ENCODE data around the gene SEMA3D. TPM values are rescaled to one million over a fixed set of nuclear protein-coding genes. Genes with fewer than 3 reads are reported as not detected.

The SEMA3D gene
- total RNA-seq, 1 experiment from 2014 or later: 1.4 TPM

DNA sequence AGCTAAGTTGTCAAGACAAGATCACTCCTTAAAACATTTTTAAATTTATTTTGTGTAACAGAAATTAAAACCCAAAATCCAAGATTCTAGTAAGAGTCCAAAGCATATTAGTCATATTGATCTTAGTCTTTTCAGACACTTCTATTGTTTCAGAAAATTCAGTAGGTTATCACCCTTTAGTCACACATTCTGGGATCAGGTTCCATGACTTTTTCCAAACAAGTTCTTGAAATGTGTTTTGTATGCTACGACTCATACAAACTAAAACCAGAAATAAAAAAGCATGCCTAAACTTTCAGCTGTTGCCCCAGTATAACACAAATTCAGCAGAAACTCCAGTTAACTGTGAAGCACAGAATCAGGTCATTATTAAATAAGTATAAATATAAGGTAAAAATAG is 10.7 kb downstream of the SEMA3D start:
- Histone ChIP-seq H3K9me2 (ENCODE audit: insufficient read depth) (no peaks in the 10 kb centered on the region), H3K27me3 (ENCODE audit: insufficient read depth, low read length) (no peaks in the 10 kb centered on the region), H3K9ac (ENCODE audit: low read length) (no peak overlapping the region), H3K9me3 (ENCODE audit: control insufficient read depth in 1 of 2, insufficient read depth in 1 of 2, low read depth in 1 of 2, low read length in 2 of 2) (peaks cover 0 to 3% of the 10 kb centered on the region in 2 experiments; a peak in 1 of 4 replicates), H3K27ac (ENCODE audit: low read depth, low read length) (no peak overlapping the region), H3K4me2 (ENCODE audit: low read length) (no peak overlapping the region), H2AFZ (ENCODE audit: low read depth, low read length, poor library complexity, severe bottlenecking) (no peak overlapping the region), H4K20me1 (ENCODE audit: insufficient read depth) (no peaks in the 10 kb centered on the region), H3K4me3 (replicated peaks in 1 of 2; ENCODE audit: low read depth in 1 of 2, low read length in 2 of 2) (no peak overlapping the region), H3K4me1 (ENCODE audit: control insufficient read depth in 1 of 2, insufficient read depth in 2 of 2, low read length in 2 of 2) (no peaks in the 10 kb centered on the region), H3K79me2 (ENCODE audit: insufficient read depth, low read length) (no peaks in the 10 kb centered on the region), H3K36me3 (ENCODE audit: control insufficient read depth in 1 of 2, insufficient read depth in 2 of 2, low read length in 2 of 2) (no peaks in the 10 kb centered on the region)
- intact Hi-C loops (cut with micrococcal nuclease): no loop called here
- ATAC-seq (no peak), DNase-seq (ENCODE audit: low read depth, low spot score) (no peak)
- CTCF ChIA-PET: no interaction called here
- no TSS peak for BruUV-seq (replicated peaks)
- RAD21 ChIA-PET (ENCODE audit: low non-redundant PET in 1 of 2, low total read pairs in 2 of 2, uncharacterized antibody in 2 of 2, unreplicated experiment in 2 of 2): no interaction called here
- POLR2A ChIA-PET: no interaction called here
- TF ChIP-seq, protein P1, sequence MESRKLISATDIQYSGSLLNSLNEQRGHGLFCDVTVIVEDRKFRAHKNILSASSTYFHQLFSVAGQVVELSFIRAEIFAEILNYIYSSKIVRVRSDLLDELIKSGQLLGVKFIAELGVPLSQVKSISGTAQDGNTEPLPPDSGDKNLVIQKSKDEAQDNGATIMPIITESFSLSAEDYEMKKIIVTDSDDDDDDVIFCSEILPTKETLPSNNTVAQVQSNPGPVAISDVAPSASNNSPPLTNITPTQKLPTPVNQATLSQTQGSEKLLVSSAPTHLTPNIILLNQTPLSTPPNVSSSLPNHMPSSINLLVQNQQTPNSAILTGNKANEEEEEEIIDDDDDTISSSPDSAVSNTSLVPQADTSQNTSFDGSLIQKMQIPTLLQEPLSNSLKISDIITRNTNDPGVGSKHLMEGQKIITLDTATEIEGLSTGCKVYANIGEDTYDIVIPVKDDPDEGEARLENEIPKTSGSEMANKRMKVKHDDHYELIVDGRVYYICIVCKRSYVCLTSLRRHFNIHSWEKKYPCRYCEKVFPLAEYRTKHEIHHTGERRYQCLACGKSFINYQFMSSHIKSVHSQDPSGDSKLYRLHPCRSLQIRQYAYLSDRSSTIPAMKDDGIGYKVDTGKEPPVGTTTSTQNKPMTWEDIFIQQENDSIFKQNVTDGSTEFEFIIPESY (IDR thresholded peaks at IDR 0.05; ENCODE audit: extremely low read depth, insufficient replicate concordance, low read length): no peak
- no peak for TF ChIP-seq POLR2A (IDR thresholded peaks at IDR 0.05; ENCODE audit: borderline replicate concordance, extremely low read depth, insufficient read depth, insufficient read length)
- TF ChIP-seq TCF7L2 (IDR thresholded peaks at IDR 0.05; ENCODE audit: borderline replicate concordance, extremely low read depth, insufficient read depth, insufficient read length): no peak
- TF ChIP-seq, protein P2, sequence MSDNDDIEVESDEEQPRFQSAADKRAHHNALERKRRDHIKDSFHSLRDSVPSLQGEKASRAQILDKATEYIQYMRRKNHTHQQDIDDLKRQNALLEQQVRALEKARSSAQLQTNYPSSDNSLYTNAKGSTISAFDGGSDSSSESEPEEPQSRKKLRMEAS (IDR thresholded peaks at IDR 0.05): no peak
- no peak for TF ChIP-seq POLR2AphosphoS5 (IDR thresholded peaks at IDR 0.05; ENCODE audit: low read depth, low read length)
- no peak for TF ChIP-seq CEBPB (IDR thresholded peaks at IDR 0.05; ENCODE audit: low read depth)
- TF ChIP-seq, protein P3, sequence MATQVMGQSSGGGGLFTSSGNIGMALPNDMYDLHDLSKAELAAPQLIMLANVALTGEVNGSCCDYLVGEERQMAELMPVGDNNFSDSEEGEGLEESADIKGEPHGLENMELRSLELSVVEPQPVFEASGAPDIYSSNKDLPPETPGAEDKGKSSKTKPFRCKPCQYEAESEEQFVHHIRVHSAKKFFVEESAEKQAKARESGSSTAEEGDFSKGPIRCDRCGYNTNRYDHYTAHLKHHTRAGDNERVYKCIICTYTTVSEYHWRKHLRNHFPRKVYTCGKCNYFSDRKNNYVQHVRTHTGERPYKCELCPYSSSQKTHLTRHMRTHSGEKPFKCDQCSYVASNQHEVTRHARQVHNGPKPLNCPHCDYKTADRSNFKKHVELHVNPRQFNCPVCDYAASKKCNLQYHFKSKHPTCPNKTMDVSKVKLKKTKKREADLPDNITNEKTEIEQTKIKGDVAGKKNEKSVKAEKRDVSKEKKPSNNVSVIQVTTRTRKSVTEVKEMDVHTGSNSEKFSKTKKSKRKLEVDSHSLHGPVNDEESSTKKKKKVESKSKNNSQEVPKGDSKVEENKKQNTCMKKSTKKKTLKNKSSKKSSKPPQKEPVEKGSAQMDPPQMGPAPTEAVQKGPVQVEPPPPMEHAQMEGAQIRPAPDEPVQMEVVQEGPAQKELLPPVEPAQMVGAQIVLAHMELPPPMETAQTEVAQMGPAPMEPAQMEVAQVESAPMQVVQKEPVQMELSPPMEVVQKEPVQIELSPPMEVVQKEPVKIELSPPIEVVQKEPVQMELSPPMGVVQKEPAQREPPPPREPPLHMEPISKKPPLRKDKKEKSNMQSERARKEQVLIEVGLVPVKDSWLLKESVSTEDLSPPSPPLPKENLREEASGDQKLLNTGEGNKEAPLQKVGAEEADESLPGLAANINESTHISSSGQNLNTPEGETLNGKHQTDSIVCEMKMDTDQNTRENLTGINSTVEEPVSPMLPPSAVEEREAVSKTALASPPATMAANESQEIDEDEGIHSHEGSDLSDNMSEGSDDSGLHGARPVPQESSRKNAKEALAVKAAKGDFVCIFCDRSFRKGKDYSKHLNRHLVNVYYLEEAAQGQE (IDR thresholded peaks at IDR 0.05; ENCODE audit: low read depth): no peak
- TF ChIP-seq EGR1 (IDR thresholded peaks at IDR 0.05; ENCODE audit: low read depth): no peak
- no peak for TF ChIP-seq FOSL1 (IDR thresholded peaks at IDR 0.05; ENCODE audit: low read depth)
- TF ChIP-seq, protein P4, sequence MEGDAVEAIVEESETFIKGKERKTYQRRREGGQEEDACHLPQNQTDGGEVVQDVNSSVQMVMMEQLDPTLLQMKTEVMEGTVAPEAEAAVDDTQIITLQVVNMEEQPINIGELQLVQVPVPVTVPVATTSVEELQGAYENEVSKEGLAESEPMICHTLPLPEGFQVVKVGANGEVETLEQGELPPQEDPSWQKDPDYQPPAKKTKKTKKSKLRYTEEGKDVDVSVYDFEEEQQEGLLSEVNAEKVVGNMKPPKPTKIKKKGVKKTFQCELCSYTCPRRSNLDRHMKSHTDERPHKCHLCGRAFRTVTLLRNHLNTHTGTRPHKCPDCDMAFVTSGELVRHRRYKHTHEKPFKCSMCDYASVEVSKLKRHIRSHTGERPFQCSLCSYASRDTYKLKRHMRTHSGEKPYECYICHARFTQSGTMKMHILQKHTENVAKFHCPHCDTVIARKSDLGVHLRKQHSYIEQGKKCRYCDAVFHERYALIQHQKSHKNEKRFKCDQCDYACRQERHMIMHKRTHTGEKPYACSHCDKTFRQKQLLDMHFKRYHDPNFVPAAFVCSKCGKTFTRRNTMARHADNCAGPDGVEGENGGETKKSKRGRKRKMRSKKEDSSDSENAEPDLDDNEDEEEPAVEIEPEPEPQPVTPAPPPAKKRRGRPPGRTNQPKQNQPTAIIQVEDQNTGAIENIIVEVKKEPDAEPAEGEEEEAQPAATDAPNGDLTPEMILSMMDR (IDR thresholded peaks at IDR 0.05 in 2 of 3, conservative IDR thresholded peaks at IDR 0.05 in 1 of 3; ENCODE audit: borderline replicate concordance in 1 of 3, insufficient read depth in 1 of 3, low read depth in 2 of 3, low read length in 2 of 3): no peak
- TF ChIP-seq CBX3 (IDR thresholded peaks at IDR 0.05; ENCODE audit: low read depth): no peak
